ENCODE measurements around the gene FBXO28. TPM values are rescaled to one million over a fixed set of nuclear protein-coding genes. Genes with fewer than 3 reads are reported as not detected.

The FBXO28 gene
- total and polyA plus RNA-seq, 8 donors = 4.6 to 44.2 (median 9.6) TPM

DNA sequence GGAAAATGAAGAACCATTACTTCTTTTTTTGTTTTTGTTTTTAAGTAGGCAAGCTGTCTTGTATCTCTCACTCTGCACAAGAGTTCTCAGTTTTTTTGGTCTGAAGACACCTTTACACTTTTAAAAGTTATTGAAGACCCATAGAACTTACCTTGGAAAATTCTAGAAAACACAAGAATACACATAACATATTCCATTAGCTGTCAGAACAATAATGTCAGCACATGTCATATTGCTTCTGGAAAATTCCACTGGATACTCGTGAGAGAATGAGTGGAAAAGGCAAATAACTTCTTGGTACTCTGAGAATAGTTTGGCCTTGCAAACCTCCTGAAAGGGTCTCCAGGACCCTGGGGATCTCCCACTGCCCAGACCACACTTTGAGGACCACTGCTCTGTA is 4.8 kb downstream of the FBXO28 start:
- H3K4me1 ChIP-seq = peaks cover 20 to 51% (median 35%) of the 10 kb centered on the region in 4 donors
- H3K27me3 ChIP-seq = no peaks in the 10 kb centered on the region
- H3K4me3 ChIP-seq = no peak overlapping the region
- TF ChIP-seq POLR2A (IDR thresholded peaks at IDR 0.05) (no peak), EP300 (IDR thresholded peaks at IDR 0.05) (no peak), POLR2AphosphoS5 (IDR thresholded peaks at IDR 0.05) (no peak)
- TF ChIP-seq, protein P1, sequence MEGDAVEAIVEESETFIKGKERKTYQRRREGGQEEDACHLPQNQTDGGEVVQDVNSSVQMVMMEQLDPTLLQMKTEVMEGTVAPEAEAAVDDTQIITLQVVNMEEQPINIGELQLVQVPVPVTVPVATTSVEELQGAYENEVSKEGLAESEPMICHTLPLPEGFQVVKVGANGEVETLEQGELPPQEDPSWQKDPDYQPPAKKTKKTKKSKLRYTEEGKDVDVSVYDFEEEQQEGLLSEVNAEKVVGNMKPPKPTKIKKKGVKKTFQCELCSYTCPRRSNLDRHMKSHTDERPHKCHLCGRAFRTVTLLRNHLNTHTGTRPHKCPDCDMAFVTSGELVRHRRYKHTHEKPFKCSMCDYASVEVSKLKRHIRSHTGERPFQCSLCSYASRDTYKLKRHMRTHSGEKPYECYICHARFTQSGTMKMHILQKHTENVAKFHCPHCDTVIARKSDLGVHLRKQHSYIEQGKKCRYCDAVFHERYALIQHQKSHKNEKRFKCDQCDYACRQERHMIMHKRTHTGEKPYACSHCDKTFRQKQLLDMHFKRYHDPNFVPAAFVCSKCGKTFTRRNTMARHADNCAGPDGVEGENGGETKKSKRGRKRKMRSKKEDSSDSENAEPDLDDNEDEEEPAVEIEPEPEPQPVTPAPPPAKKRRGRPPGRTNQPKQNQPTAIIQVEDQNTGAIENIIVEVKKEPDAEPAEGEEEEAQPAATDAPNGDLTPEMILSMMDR (IDR thresholded peaks at IDR 0.05) = no peak
- H3K36me3 ChIP-seq = peaks cover 0 to 15% (median 8%) of the 10 kb centered on the region in 4 donors
- DNase-seq = no peak
- intact Hi-C loops (cut with DNase I; ENCODE audit: low total_unique reads) = loop anchor here (10.0 kb wide), 1 partner anchor 336 kb away; no protein-coding TSS in a partner anchor
- H3K27ac ChIP-seq = no peak overlapping the region
- 53 to 70% (median 64%) methylated on average over 1 of the region's 1 CpG for WGBS, 5 donors
- H3K9me3 ChIP-seq = no peaks in the 10 kb centered on the region

- Histone ChIP-seq H3K4me1 (peaks cover 0 to 25% (median 13%) of the 10 kb centered on the region in 4 donors), H3K27ac (no peak overlapping the region), H3K4me3 (no peak overlapping the region), H3K9me3 (no peaks in the 10 kb centered on the region), H3K27me3 (no peaks in the 10 kb centered on the region), H3K36me3 (peaks cover 0 to 18% (median 8%) of the 10 kb centered on the region in 4 donors)
- no peak for DNase-seq
- 82 to 95% (median 85%) methylated on average over 4 of the region's 4 CpGs for WGBS, 5 donors
- intact Hi-C loops (cut with DNase I; ENCODE audit: low total_unique reads) = no loop called here
- TF ChIP-seq, protein P1 (IDR thresholded peaks at IDR 0.05) = no peak
- no peak for TF ChIP-seq POLR2A (IDR thresholded peaks at IDR 0.05)
- no peak for TF ChIP-seq EP300 (IDR thresholded peaks at IDR 0.05)
- TF ChIP-seq POLR2AphosphoS5 (IDR thresholded peaks at IDR 0.05) = no peak
Observed at GRCh38 chr1:224123136-224123535, 9.2 kb downstream of the FBXO28 start.

DNA sequence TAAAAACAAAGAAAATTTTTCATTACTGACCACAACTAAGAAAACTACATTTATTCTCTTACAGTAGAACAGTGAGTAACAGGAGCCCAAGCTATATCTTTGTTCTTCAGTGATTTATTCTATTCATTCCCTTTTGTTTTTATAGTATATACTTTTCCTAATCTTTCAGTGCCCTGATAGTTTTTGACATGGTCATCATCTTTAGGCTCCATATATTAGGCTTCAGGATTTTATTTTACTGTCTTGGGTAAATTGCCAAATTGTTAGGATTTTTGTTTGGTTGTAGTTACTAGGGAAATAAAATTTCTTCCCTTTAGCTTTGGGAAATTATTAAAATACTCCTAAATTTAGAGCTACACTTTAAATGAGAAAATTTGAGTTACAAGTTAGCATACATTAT is 10.3 kb downstream of the FBXO28 start:
- H3K36me3 ChIP-seq = peaks cover 0 to 11% (median 8%) of the 10 kb centered on the region in 4 donors
- peaks cover 0 to 25% (median 13%) of the 10 kb centered on the region in 4 donors for H3K4me1 ChIP-seq
- H3K27me3 ChIP-seq = no peaks in the 10 kb centered on the region
- H3K27ac ChIP-seq = no peak overlapping the region
- H3K9me3 ChIP-seq = no peaks in the 10 kb centered on the region
- no peak for DNase-seq
- intact Hi-C loops (cut with DNase I; ENCODE audit: low total_unique reads) = no loop called here
- TF ChIP-seq EP300 (IDR thresholded peaks at IDR 0.05) = no peak
- TF ChIP-seq, protein P1 (IDR thresholded peaks at IDR 0.05) = no peak
- TF ChIP-seq POLR2AphosphoS5 (IDR thresholded peaks at IDR 0.05) = no peak
- no peak for TF ChIP-seq POLR2A (IDR thresholded peaks at IDR 0.05)
- H3K4me3 ChIP-seq = no peak overlapping the region

DNA sequence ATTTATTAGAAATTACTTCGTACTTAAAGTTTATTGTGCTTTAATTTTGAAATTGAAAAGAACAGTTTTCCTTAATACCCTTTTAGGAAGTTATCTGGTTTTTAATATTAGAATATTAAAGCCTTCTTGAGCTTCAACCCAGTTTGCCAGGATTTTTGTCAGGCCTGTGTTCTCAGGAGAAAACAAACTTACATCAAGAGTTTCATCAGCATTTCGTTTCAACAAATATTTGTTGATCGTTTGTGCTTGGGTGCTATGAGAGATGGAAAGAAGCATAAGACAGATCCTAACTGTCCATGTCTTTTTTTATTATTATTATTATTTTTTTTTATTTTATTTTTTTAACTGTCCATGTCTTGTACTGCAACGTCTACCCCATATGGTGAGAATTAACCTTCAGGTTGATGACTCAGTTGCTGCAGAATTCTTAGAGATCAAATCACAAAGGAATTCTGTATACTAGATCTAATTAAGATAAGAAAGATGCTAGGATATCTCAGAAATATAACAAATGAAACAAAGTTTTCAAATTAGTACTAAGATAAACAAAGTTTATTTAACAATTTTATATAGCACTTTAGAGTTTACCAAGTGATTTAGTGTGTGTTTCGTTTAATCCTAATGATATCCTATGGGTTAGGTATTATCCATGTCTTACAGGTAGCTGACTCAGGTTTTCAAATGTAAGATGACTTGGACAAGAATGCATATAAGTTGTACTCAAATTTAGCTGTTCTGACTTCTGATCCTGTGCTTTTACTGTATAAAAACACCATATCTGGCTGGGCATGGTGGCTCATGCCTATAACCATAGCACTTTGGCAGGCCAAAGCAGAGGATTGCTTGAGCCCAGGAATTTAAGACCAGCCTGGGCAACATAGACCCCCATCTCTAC is 14.3 kb downstream of the FBXO28 start:
- Histone ChIP-seq H3K27ac (no peak overlapping the region), H3K36me3 (peaks cover 15 to 34% (median 33%) of the 10 kb centered on the region in 4 donors), H3K9me3 (no peaks in the 10 kb centered on the region), H3K4me1 (peaks cover 0 to 7% (median 1%) of the 10 kb centered on the region in 4 donors), H3K4me3 (no peak overlapping the region), H3K27me3 (no peaks in the 10 kb centered on the region)
- intact Hi-C loops (cut with DNase I; ENCODE audit: low total_unique reads) = no loop called here
- 77 to 83% (median 81%) methylated on average over 5 of the region's 5 CpGs for WGBS, 5 donors
- no peak for DNase-seq
- TF ChIP-seq EP300 (IDR thresholded peaks at IDR 0.05) (no peak), POLR2AphosphoS5 (IDR thresholded peaks at IDR 0.05) (no peak), POLR2A (IDR thresholded peaks at IDR 0.05) (no peak)
- TF ChIP-seq, protein P1 (IDR thresholded peaks at IDR 0.05) = no peak

Measured in stomach (tissue), 9 donors.